Measurements from ENCODE around the gene TNKS1BP1.
"Not testable (repeated sequence)": the region's sequence is repeated elsewhere in the genome, so short reads cannot be mapped to it uniquely, and the experiment has no call there.

Gene TNKS1BP1

DNA sequence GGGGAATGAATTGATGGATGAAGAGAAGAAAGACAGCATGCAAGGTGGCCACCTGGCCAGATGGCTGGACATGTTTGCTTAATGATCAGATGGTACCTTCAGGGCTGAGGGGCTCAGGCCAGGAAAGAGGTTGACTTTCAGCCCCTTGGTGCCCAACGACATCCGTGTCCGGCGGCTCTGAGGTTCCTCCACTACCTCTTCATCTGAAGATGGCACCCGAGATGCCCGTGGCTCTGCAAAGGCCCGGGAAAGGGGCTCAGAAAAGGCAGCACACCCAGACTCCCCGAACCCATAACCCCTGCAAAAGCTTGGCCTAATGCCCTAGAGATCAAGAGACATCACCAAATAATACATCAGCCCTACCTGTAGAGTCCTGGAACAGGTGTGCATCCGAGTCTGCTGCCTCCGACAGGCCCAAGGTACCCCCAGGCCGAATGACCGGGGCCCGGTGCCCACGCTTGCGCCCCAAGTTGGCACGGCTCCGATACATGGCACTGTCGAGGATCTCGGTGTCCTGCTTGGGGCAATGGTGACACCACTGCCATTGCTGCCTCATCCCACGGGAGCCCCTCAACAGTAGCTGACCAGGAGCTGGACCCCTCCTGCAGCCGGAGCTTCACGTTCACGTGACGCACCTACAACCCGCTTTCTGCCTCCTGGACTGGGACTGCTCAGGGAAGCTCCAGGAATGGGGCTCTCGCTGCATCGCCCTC, 22.9 kb downstream of the TNKS1BP1 start:
- H3K4me1 ChIP-seq = peaks cover 12% of the 10 kb centered on the region
- TF ChIP-seq Cebpa-rat (IDR thresholded peaks at IDR 0.05) = no peak
- peaks cover 34% of the 10 kb centered on the region for H3K9me3 ChIP-seq
- no peak overlapping the region for H3K4me3 ChIP-seq
- no peak overlapping the region for H3K4me2 ChIP-seq
- H3K27ac ChIP-seq = no peak overlapping the region
- H3K36me3 ChIP-seq = peaks cover 67% of the 10 kb centered on the region
- H3K27me3 ChIP-seq = no peaks in the 10 kb centered on the region
- no peak overlapping the region for H3K9ac ChIP-seq
- H4K20me1 ChIP-seq = no peaks in the 10 kb centered on the region

DNA sequence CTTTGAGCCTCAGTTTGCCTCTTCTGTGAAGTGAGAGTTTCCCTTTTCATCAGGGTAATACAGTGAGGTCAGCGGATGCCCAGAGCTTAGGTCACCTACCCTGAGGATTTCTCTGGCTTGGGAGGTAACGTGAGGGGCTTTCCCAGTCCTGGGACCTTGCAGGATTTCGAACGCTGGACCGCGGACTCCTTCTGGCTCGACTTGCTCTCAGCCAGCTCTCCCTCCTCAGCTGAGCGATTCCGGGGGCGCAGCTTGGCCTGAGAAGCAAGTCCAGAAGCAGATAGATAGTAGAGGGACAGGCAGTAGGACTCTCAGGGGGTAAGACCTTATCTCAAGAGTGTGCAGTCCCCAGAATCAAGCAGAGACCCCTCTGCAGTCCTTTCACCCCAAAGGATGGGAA, 24.0 kb downstream of the TNKS1BP1 start:
- Histone ChIP-seq H3K4me2 (no peak overlapping the region), H3K9ac (no peak overlapping the region), H3K27ac (no peak overlapping the region)

DNA sequence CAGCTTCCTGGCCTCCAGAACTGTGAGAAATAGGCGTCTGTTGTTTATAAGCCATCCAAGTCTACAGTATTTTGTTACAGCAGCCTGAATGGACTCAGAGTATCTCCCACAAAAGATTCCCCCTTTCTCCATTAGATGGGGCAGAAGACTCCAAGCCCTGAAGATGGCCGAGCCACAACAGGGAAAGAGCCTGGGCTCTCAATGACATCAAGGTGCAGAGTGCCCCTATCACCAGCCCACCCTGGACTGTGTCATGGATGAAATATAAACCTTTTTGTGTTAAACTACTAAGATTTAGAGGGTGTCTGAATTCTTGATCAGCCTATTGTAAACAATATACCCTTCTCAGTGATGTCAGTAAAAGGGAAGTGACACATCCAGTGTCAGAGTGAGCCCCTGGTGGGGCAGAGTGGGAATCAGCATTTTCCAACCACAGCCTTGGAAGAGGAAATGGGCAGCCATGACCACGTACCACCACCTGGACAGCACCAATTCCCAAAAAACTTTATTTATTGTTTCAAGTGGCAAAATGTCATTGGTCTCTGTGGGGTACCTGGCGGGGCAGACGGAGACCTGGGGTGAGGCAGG, 25.5 kb downstream of the TNKS1BP1 start:
- Histone ChIP-seq H3K27me3 (no peaks in the 10 kb centered on the region), H3K9ac (no peak overlapping the region), H3K4me2 (no peak overlapping the region), H3K4me3 (no peak overlapping the region), H3K4me1 (no peaks in the 10 kb centered on the region), H4K20me1 (no peaks in the 10 kb centered on the region), H3K27ac (no peak overlapping the region), H3K9me3 (peaks cover 34% of the 10 kb centered on the region), H3K36me3 (peaks cover 67% of the 10 kb centered on the region)
- TF ChIP-seq Cebpa-rat (IDR thresholded peaks at IDR 0.05) = no peak

More for the DNA sequence above, 24.0 kb downstream of the TNKS1BP1 start:
- H4K20me1 ChIP-seq = no peaks in the 10 kb centered on the region
- H3K27me3 ChIP-seq = no peaks in the 10 kb centered on the region
- peaks cover 34% of the 10 kb centered on the region for H3K9me3 ChIP-seq
- no peak for TF ChIP-seq Cebpa-rat (IDR thresholded peaks at IDR 0.05)
- H3K4me1 ChIP-seq = peaks cover 2% of the 10 kb centered on the region
- peaks cover 67% of the 10 kb centered on the region for H3K36me3 ChIP-seq
- H3K4me3 ChIP-seq = no peak overlapping the region

DNA sequence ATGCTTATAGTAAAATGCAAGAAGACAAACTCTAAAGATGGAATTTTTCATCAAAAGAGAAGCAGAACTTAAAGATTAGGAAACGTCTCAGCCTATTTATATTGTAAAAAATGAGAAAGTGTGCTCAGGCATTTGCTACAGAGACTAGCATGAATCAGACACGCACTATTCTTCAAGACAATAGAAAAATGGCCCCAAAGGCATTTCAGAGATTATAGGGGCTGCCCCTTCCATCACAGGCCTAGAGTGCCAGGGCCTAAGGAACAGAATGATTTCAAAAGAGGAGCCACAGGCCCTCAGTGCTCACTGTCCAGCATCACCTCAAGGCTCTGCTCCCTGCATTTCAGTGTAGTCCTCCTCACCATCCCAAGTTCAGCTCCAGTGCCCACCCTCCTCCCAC, 27.5 kb downstream of the TNKS1BP1 start:
- no peak overlapping the region for H3K27ac ChIP-seq
- TF ChIP-seq Cebpa-rat (IDR thresholded peaks at IDR 0.05) = no peak
- H3K36me3 ChIP-seq = peaks cover 51% of the 10 kb centered on the region
- no peak overlapping the region for H3K4me3 ChIP-seq
- H3K9ac ChIP-seq = no peak overlapping the region
- peaks cover 34% of the 10 kb centered on the region for H3K9me3 ChIP-seq
- H3K4me2 ChIP-seq = no peak overlapping the region
- H3K27me3 ChIP-seq = no peaks in the 10 kb centered on the region
- H4K20me1 ChIP-seq = no peaks in the 10 kb centered on the region
- H3K4me1 ChIP-seq = no peaks in the 10 kb centered on the region

DNA sequence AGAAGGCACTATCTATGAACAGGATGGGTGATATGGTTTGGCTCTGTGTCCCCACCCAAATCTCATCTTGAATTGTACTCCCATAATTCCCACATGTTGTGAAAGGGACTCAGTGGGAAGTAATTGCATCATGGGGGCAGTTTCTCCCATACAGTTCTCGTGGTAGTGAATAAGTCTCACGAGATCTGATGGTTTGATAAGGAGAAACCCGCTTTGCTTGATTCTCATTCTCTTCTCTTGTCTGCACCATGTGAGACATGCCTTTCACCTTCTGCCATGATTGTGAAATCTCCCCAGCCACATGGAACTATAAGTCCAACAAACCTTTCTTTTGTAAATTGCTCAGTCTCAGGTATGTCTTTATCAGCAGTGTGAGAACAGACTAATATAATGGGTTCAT, 28.5 kb downstream of the TNKS1BP1 start:
- H4K20me1 ChIP-seq, H3K4me3 ChIP-seq, H3K9ac ChIP-seq, H3K27ac ChIP-seq, H3K4me1 ChIP-seq, H3K27me3 ChIP-seq, H3K4me2 ChIP-seq: not testable (repeated sequence)
- Histone ChIP-seq H3K36me3 (peaks cover 41% of the 10 kb centered on the region), H3K9me3 (peaks cover 34% of the 10 kb centered on the region)

DNA sequence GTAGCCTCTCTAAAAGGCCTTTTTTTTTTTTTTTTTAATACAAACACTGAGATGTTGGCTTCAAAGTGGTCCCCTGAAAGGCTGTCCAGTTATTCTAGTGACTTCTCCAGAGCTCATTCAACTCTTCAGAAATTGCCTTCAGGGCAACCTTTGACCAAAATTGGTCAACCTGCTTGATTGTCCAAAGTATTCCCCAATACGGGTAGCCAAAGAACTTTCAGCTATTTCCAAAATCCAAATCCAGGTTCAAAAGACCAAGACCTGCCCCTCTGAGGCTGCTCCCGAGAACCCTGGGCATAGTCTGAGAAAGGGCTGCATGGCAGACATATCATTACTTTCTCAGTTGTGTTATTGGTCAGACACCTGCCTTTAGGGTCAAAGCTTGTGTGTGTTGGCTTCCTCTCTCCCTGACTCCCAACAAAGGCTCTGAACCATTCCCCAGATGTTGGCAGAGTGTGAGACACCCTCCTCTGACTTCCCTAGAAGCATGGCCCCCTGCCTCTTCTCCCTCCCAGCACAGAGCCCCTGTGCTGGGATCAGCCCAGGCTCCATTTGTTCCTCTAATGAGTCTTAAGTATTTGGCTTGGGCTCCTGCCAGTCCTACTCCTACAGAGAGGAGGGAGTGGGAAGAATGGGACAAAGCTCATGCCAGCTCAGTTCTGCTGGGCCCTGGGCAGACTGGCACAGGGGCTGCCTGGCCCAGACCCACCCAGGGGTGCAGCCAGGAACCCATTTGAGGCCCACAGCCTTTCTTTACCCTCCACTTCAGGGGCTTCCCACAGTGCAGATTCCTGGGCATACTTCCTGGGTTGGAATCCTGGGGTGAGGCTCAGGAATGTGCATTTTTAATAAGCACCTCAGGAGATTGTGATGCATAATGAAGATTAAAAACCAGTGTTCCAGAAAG, 30.3 kb downstream of the TNKS1BP1 start:
- H3K9me3 ChIP-seq = peaks cover 22% of the 10 kb centered on the region
- H4K20me1 ChIP-seq = no peaks in the 10 kb centered on the region
- peaks cover 24% of the 10 kb centered on the region for H3K36me3 ChIP-seq
- H3K4me2 ChIP-seq = no peak overlapping the region
- no peak overlapping the region for H3K9ac ChIP-seq
- no peak for TF ChIP-seq Cebpa-rat (IDR thresholded peaks at IDR 0.05)
- no peaks in the 10 kb centered on the region for H3K27me3 ChIP-seq
- H3K4me3 ChIP-seq = no peak overlapping the region
- H3K4me1 ChIP-seq = peaks cover 3% of the 10 kb centered on the region
- H3K27ac ChIP-seq = no peak overlapping the region

DNA sequence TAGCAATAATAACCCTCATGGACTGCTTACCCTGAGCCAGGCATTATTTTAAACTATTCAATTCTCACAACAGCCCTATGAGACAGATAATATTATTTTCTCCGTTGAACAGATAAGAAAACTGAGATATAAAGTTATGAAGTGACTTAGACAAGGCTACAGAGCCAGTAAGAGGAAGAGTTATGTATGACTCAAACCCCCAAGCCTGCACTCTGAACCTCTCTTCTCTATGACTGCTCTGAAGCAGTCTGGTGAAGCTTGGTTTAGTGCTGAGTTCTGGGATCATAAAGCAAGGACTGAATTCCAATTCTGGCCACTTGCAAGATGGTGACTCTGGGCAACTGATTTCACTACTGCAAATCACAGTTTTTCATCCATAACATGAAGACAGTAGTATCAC, 34.5 kb downstream of the TNKS1BP1 start:
- Histone ChIP-seq H3K27ac (no peak overlapping the region), H4K20me1 (no peaks in the 10 kb centered on the region), H3K4me2 (no peak overlapping the region), H3K27me3 (no peaks in the 10 kb centered on the region), H3K4me1 (peaks cover 12% of the 10 kb centered on the region), H3K4me3 (no peak overlapping the region), H3K9me3 (no peaks in the 10 kb centered on the region), H3K9ac (no peak overlapping the region), H3K36me3 (no peaks in the 10 kb centered on the region)
- TF ChIP-seq Cebpa-rat (IDR thresholded peaks at IDR 0.05) = no peak

DNA sequence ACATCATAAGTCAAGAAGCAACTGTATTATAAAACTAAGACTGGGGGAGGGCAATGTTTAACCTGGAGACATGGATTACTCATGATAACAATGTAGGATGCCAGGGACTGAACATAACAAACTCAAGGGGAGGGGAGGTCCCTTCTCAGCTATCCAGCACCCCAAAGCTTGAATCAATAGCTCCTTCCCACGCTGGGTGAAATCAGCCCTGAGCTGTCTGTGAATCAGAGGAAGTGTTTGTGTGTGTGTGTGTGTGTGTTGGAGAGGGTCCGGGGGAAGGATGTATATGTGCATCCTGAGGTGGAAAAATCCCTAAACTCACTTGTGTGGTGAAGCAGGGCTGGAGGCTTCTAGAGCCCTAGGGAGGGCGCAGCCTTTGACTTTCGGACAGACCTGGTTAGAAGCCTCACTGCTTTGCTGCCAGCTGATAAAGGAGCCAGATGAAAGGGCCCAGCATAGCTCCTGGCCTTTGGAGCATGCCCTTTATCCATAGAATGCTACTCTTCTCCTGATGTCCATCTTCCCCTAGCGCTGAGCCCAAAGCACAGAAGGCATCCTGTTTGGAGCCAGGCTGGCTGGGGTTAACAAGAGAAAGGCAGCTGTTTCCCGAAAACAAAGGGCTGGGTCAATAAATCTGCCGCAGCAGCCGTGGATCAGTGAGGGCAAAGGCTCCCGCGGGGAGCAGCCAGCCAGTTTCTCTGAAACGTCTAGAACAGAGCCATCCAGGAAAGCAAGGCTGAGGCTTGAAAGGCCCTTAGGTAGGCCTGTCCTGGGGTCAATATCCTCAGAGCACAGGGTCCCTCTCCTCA, 35.8 kb downstream of the TNKS1BP1 start:
- Histone ChIP-seq H3K4me3 (no peak overlapping the region), H3K27me3 (no peaks in the 10 kb centered on the region), H3K36me3 (no peaks in the 10 kb centered on the region), H3K27ac (no peak overlapping the region), H4K20me1 (no peaks in the 10 kb centered on the region), H3K4me1 (peaks cover 12% of the 10 kb centered on the region), H3K4me2 (peak overlapping the region; percentile 60), H3K9ac (no peak overlapping the region), H3K9me3 (no peaks in the 10 kb centered on the region)
- no peak for TF ChIP-seq Cebpa-rat (IDR thresholded peaks at IDR 0.05)

DNA sequence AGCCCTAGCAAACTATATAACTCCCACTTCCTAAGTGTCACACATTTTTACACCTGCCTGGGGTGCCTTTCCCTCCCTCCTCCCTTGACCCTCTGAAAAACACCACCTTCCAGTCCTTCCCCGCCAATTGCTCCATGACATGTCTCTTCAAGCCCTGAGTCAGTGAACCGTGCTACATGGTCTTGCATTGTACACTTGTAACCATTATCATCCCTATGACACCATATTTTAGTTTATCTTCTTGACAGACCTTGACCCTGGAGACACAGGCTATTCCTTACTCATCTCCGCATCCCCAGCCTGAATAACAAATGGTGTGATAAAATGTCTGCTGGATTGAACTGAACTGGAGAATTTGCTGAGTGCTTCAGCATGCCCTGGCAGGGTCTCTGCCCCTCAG, 36.9 kb downstream of the TNKS1BP1 start:
- no peak overlapping the region for H3K4me3 ChIP-seq
- no peaks in the 10 kb centered on the region for H3K9me3 ChIP-seq
- H3K4me1 ChIP-seq = peaks cover 12% of the 10 kb centered on the region
- H3K36me3 ChIP-seq = no peaks in the 10 kb centered on the region
- no peaks in the 10 kb centered on the region for H4K20me1 ChIP-seq
- no peaks in the 10 kb centered on the region for H3K27me3 ChIP-seq
- no peak for TF ChIP-seq Cebpa-rat (IDR thresholded peaks at IDR 0.05)
- H3K9ac ChIP-seq = no peak overlapping the region
- H3K27ac ChIP-seq = no peak overlapping the region
- H3K4me2 ChIP-seq = no peak overlapping the region
